GM19468 (cell line): Measurements from ENCODE around the gene BNIP5.

Experiments
- ATAC-seq: cut with Tn5 transposase; IDR thresholded peaks from one replicate; pipeline ENCODE4 v1.9.1; 2021; ENCODE audit warnings: mild to moderate bottlenecking, moderate library complexity, moderate number of reproducible peaks; ENCODE audit not compliant: unreplicated experiment; ENCODE audit errors: extremely low read depth

BNIP5 gene

GRCh38 chr6:36301781-36302180 is 34.9 kb downstream of the BNIP5 start:
- ATAC-seq, result no peak

- ATAC-seq, result no peak
Measured at GRCh38 chr6:36301085-36301658, 35.5 kb downstream of the BNIP5 start.

GRCh38 chr6:36298027-36298426 is 38.7 kb downstream of the BNIP5 start:
- no peak for ATAC-seq

GRCh38 chr6:36297511-36297910 is 39.2 kb downstream of the BNIP5 start:
- no peak for ATAC-seq

GRCh38 chr6:36297051-36297450 is 39.6 kb downstream of the BNIP5 start:
- no peak for ATAC-seq

- ATAC-seq, result no peak
Measured at GRCh38 chr6:36296240-36296639, 40.4 kb downstream of the BNIP5 start.

GRCh38 chr6:36292170-36292569 is 44.5 kb downstream of the BNIP5 start:
- ATAC-seq, result no peak

GRCh38 chr6:36290668-36291620 is 45.7 kb downstream of the BNIP5 start:
- ATAC-seq, result no peak

GRCh38 chr6:36289281-36289878 is 47.3 kb downstream of the BNIP5 start:
- ATAC-seq, result no peak

- no peak for ATAC-seq
Measured at GRCh38 chr6:36286858-36287257, 49.8 kb downstream of the BNIP5 start.

GRCh38 chr6:36285797-36286196 is 50.9 kb downstream of the BNIP5 start:
- no peak for ATAC-seq

GRCh38 chr6:36285187-36285671 is 51.5 kb downstream of the BNIP5 start:
- no peak for ATAC-seq

- no peak for ATAC-seq
Measured at GRCh38 chr6:36284359-36284758, 52.3 kb downstream of the BNIP5 start.

GRCh38 chr6:36283608-36284007 is 53.1 kb downstream of the BNIP5 start:
- ATAC-seq, result no peak

- ATAC-seq, result no peak
Measured at GRCh38 chr6:36280983-36281382, 55.7 kb downstream of the BNIP5 start.

- no peak for ATAC-seq
Measured at GRCh38 chr6:36280467-36280866, 56.2 kb downstream of the BNIP5 start.

GRCh38 chr6:36277946-36278470 is 58.7 kb downstream of the BNIP5 start:
- no peak for ATAC-seq

GRCh38 chr6:36276581-36277536 is 59.8 kb downstream of the BNIP5 start:
- ATAC-seq, result no peak

- no peak for ATAC-seq
Measured at GRCh38 chr6:36273802-36274514, 62.7 kb downstream of the BNIP5 start.
